Frontal cortex (tissue), 4 donors: ENCODE results near the gene NUCKS1. TPM values are rescaled to one million over a fixed set of nuclear protein-coding genes. Genes with fewer than 3 reads are reported as not detected.
A peak's percentile ranks its signal among the peaks of the same experiment; 100 is the strongest.

ENCODE experiments used
- DNase-seq, 2 donors: peaks; one replicate each; pipeline ENCODE4 v3.0.0; 2012; ENCODE audit warnings: low spot score in 2 of 2
- FAIRE-seq: peaks from 2 replicates; lab custom pipeline; 2012; peaks lifted over from hg19 to GRCh38; lab: Jason Lieb, UNC
- total RNA-seq: library from RNA; depleted of rRNA; stranded (reverse); fragments of >200 nt; gene quantifications from one replicate; pipeline ENCODE4 v1.2.3, GENCODE V29; 2014
- donor health status: control.
- donor health status: control.
- donor health status: control.

The NUCKS1 gene
- total RNA-seq, 1 donor from 2014 or later, result 234 TPM

- no peak for DNase-seq
- FAIRE-seq, result no peak
Observed at GRCh38 chr1:205774198-205775014, 24.4 kb upstream of the NUCKS1 start.

DNA sequence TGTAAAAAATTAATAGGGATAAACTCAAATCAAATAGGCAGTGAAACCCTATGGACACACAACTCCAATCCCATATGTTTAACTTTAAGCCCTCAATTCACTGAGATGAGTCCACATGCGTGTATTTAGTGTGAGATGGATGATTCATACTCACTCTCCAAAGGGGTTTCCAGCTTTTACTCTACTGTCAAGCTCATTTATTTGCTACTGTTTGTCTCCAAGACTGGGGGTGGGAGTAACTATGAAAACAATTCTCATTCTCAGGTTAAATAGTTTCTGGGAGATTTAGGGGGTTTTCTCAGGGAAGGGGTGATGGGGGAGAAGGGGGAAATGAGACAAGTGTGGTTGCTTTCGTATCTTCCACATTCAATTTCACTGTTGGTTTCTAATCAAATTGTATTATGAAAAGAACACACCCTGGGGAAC lies 22.6 kb upstream of the NUCKS1 start:
- no peak for DNase-seq
- FAIRE-seq, result no peak

- no peak for DNase-seq
- no peak for FAIRE-seq
Observed at GRCh38 chr1:205770618-205771017, 20.6 kb upstream of the NUCKS1 start.

- no peak for FAIRE-seq
- no peak for DNase-seq
Observed at GRCh38 chr1:205769641-205770365, 19.8 kb upstream of the NUCKS1 start.

DNA sequence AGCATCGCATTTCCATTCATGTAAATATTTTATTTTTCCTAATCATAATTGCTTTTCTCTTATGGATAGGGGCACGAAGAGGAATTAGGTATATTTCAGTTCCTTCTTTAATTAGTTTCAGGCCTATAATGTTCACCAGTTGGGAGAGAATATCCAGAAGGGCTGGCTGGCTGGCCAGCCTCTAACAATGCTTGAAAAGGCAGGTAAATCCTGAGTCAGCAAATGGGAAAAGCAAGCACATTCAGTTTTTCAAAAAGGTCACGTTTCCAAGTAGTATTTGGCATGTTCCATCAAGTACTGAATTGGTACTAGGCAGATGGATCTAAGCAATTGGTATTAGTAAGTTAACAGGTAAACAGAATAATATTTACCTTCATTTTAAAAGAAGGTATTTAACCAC lies 17.3 kb upstream of the NUCKS1 start:
- FAIRE-seq (no peak), DNase-seq (no peak)

- FAIRE-seq (no peak), DNase-seq (no peak)
Observed at GRCh38 chr1:205766570-205766969, 16.6 kb upstream of the NUCKS1 start.

GRCh38 chr1:205766038-205766437 lies 16.1 kb upstream of the NUCKS1 start:
- no peak for FAIRE-seq
- DNase-seq, result no peak

GRCh38 chr1:205764578-205764977 lies 14.6 kb upstream of the NUCKS1 start:
- no peak for FAIRE-seq

GRCh38 chr1:205763980-205764379 lies 14.0 kb upstream of the NUCKS1 start:
- FAIRE-seq, result no peak
- DNase-seq, result no peak

More at GRCh38 chr1:205764578-205764977, 14.6 kb upstream of the NUCKS1 start:
- DNase-seq, result no peak

DNA sequence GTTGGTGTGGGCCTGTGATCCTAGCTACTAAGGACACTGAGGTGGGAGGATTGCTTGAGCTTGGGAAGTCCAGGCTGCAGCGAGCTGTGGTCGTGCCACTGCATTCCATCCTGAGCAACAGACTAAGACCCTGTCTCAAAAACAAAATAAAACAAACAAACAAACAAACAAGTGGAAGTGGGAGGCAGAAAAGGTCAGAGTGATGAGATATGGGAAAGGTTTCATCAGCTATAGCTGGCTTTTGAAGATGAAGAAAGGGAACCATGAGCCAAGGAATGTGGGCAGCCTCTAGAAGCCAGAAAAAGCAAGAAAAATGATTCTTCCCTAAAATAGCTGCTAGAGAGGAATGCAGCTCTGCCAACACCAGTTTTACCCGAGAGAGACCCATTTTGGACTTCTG lies 10.6 kb upstream of the NUCKS1 start:
- FAIRE-seq, result no peak

DNA sequence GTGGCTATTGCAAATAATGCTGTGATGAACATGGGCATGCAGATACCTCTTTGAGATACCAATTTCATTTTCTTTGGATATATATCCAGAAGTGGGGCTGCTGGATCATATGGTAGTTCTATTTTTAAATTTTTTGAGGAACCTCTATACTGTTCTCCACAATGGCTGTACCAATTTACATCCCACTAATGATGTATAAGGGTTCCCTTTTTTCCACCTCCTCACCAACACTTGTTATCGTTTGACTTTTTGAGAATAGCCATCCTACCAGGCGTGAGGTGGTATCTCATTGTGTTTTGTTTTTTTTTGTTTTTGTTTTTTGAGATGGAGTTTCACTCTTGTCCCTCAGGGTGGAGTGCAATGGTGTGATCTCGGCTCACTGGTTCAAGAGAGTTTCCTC lies 6.6 kb upstream of the NUCKS1 start:
- DNase-seq, result no peak
- no peak for FAIRE-seq

More for the DNA sequence above, 10.6 kb upstream of the NUCKS1 start:
- no peak for DNase-seq

DNA sequence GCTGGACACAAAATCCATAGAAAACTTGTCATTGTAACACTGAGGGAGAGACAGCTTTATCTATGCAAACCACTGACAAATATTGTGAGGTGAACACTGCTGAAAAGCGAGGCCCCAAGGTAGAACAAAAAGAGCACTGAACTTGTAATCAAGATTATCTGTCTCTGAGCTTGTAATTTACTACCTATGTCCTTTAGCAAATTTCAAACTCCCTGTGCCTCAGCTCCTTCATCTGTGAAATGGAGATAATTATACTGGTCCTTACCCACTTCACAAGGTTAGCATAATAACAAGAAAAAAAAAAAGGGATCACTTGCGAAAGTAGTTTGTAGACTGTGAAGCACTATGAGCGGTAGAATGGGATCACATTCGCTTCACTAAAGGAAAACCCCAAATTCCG lies 4.9 kb upstream of the NUCKS1 start:
- no peak for DNase-seq

DNA sequence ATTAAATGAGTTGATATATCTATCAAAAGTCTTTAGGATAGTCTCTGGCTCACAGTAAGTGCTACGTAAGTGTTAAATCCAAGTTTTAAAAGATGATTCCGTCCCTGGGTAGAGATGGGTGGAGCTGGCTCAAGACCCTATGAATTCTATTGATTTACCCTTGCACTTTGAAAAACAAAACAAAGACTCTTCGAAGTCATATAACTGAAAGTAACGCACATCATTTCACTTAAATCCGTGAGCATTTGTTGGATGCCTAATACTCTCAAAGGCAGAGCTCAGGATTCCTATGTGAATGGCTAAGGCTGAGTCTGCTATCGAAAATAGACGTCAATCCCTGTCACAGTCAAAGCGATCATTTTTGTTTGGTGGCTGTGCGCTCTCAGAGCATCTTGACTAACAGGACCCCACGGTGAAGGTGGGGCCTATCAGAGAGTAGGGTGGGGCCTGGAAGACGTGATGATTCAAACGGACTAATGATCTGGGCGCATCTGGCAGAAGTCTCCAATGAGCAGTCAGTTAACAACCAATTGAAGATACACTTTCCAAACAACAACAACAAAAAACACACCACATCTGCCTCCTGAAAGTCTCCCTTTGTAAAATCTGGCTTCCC lies 1.2 kb upstream of the NUCKS1 start:
- DNase-seq (no peak), FAIRE-seq (no peak)

More for the DNA sequence above, 4.9 kb upstream of the NUCKS1 start:
- FAIRE-seq, result no peak

GRCh38 chr1:205749234-205750137 lies 496 bp downstream of the NUCKS1 start:
- FAIRE-seq, result no peak

GRCh38 chr1:205748403-205749233 lies 1.4 kb downstream of the NUCKS1 start:
- FAIRE-seq (no peak), DNase-seq (no peak)

More at GRCh38 chr1:205749234-205750137, 496 bp downstream of the NUCKS1 start:
- DNase-seq, result peak; percentile 90 to 94

GRCh38 chr1:205746757-205747412 lies 3.1 kb downstream of the NUCKS1 start:
- FAIRE-seq, result no peak
- no peak for DNase-seq

DNA sequence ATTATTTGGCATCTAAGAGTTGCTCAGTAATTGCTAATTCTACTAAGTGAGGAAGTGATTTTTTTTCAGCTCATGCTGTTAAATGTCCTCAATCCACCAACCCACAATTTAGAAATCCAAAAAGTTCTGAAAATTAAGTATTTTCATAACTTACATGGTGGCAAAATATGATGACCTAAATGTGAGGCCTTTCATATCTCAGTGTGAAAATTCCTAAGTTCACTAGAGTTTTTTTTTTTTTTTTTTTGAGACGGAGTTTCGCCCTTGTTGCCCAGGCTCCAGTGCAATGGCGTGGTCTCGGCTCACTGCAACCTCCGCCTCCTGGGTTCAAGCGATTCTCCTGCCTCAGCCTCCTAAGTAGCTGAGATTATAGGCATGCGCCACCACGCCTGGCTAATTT lies 5.6 kb downstream of the NUCKS1 start:
- no peak for DNase-seq
- FAIRE-seq, result no peak

DNA sequence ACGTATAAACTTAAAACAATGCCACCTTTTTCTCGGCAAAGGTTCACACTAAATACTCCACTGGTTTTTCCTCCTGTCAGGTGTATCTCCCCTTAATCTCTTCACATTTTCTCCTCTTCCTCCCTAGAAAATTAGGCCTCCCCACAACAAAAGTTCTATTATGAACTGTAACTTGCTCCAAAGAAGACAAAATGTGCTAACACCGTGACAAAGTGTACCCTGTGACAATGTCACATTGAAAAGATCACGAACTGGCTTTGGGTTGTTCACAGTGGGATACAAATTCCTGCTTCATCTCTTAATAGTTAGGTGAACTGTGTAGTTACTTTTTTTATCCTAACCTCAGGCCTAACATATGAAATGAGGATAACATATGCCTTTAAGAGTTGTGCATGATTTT lies 6.0 kb downstream of the NUCKS1 start:
- FAIRE-seq, result no peak

More for the DNA sequence above, 6.0 kb downstream of the NUCKS1 start:
- no peak for DNase-seq
